Endothelial cell of umbilical vein (primary cell): ENCODE measurements around the gene DPYSL4. TPM values are rescaled to one million over a fixed set of nuclear protein-coding genes. Genes with fewer than 3 reads are reported as not detected.

Source experiments
- BruUV-seq: library from RNA; stranded (reverse); fragments of 400-500 nt; replicated peaks from 2 replicates; lab custom pipeline; 2021; lab: Mats Ljungman, UMichigan
- CTCF ChIA-PET: fragments of 300-600, 350-600 bp; sonication (Branson Sonifier 250); formaldehyde crosslinking; loops from one replicate; lab custom pipeline; 2021; ENCODE audit warnings: antibody characterized with exemption, inconsistent platforms; lab: Charles Lee
- POLR2A ChIA-PET: fragments of 300-600, 350-600 bp; sonication (Branson Sonifier 250); formaldehyde crosslinking; loops from one replicate; lab custom pipeline; 2021; ENCODE audit warnings: antibody characterized with exemption, inconsistent platforms; lab: Charles Lee
- DNase-seq: peaks from one replicate; pipeline ENCODE4 v3.0.0-alpha.2; 2011; ENCODE audit warnings: low read depth, low spot score
- FAIRE-seq: peaks from 2 replicates; lab custom pipeline; 2011; peaks lifted over from hg19 to GRCh38; lab: Jason Lieb, UNC
- H2AFZ ChIP-seq: 2 replicates; pipeline ENCODE4 v1.6.0; 2012; ENCODE audit warnings: low read depth, low read length, control low read depth, inconsistent platforms
- H3K27ac ChIP-seq: 2 replicates; pipeline ENCODE4 v1.5.1; 2011; ENCODE audit warnings: low read depth, mild to moderate bottlenecking, control low read depth, low read length, moderate library complexity; ENCODE audit not compliant: insufficient read depth
- H3K27me3 ChIP-seq, 2 experiments: 2 replicates each; pipeline versions ENCODE4 v1.6.0 to v1.6.1; 2011; ENCODE audit warnings: low read length in 2 of 2, mixed read lengths in 1 of 2; ENCODE audit not compliant: control insufficient read depth in 2 of 2, insufficient read depth in 2 of 2
- H3K36me3 ChIP-seq, 2 experiments: 2 replicates in 1 of 2; 3 replicates in 1 of 2; pipeline ENCODE4 v1.5.1; 2011; ENCODE audit warnings: low read length in 2 of 2, mild to moderate bottlenecking in 1 of 2, moderate library complexity in 1 of 2; ENCODE audit not compliant: control insufficient read depth in 2 of 2, insufficient read depth in 2 of 2; ENCODE audit errors: extremely low read depth in 1 of 2
- H3K4me1 ChIP-seq: 3 replicates; pipeline ENCODE4 v1.5.1; 2011; ENCODE audit warnings: mild to moderate bottlenecking, low read length; ENCODE audit not compliant: control insufficient read depth, insufficient read depth; ENCODE audit errors: extremely low read depth
- H3K4me2 ChIP-seq: 2 replicates; pipeline ENCODE4 v1.6.1; 2011; ENCODE audit warnings: low read length, control low read depth, mixed read lengths; ENCODE audit not compliant: insufficient read depth
- H3K4me3 ChIP-seq, 3 experiments: fragments of 200-600 bp in 1 of 3; sonication (generic), shearing (Covaris generic) in 1 of 3; replicated peaks in 1 of 3; 2 replicates each; pipeline ENCODE4 v1.5.1; 2011 to 2016; ENCODE audit warnings: control low read depth in 3 of 3, low read length in 3 of 3, mild to moderate bottlenecking in 2 of 3, inconsistent platforms in 1 of 3, low read depth in 1 of 3, moderate library complexity in 1 of 3; ENCODE audit not compliant: insufficient read depth in 1 of 3
- H3K79me2 ChIP-seq: 2 replicates; pipeline ENCODE4 v1.6.0; 2012; ENCODE audit warnings: low read length, inconsistent platforms; ENCODE audit not compliant: control insufficient read depth, insufficient read depth
- H3K9ac ChIP-seq: replicated peaks from 2 replicates; pipeline ENCODE3; 2011; ENCODE audit warnings: low read length, control low read depth; ENCODE audit not compliant: insufficient read depth; ENCODE audit errors: extremely low read depth
- H3K9me1 ChIP-seq: replicated peaks from 3 replicates; pipeline ENCODE4 v1.6.0; 2011; ENCODE audit warnings: mild to moderate bottlenecking, low read length; ENCODE audit not compliant: control insufficient read depth, insufficient read depth; ENCODE audit errors: extremely low read depth
- H3K9me3 ChIP-seq: replicated peaks from 2 replicates; pipeline ENCODE4 v1.5.1; 2012; ENCODE audit warnings: low read length, inconsistent platforms; ENCODE audit not compliant: control insufficient read depth, insufficient read depth
- H4K20me1 ChIP-seq: replicated peaks from 2 replicates; pipeline ENCODE3; 2011; ENCODE audit warnings: mild to moderate bottlenecking, low read length; ENCODE audit not compliant: control insufficient read depth, insufficient read depth; ENCODE audit errors: extremely low read depth
- CTCF ChIP-seq, 2 donors: IDR thresholded peaks; 1 replicate in 1 of 2; 2 replicates in 1 of 2; pipeline ENCODE4 v1.5.1; 2011; ENCODE audit warnings: low read length in 2 of 2, mild to moderate bottlenecking in 2 of 2, moderate library complexity in 2 of 2, control low read depth in 1 of 2, inconsistent platforms in 1 of 2, low read depth in 1 of 2; ENCODE audit not compliant: insufficient read depth in 1 of 2; ENCODE audit errors: extremely low read depth in 1 of 2
- FOS ChIP-seq: IDR thresholded peaks from 2 replicates; pipeline ENCODE4 v1.6.1; 2011; ENCODE audit warnings: mild to moderate bottlenecking, low read length, moderate library complexity, borderline replicate concordance; ENCODE audit not compliant: insufficient read depth
- GATA2 ChIP-seq: IDR thresholded peaks from 2 replicates; pipeline ENCODE4 v1.7.0; 2011; ENCODE audit warnings: low read depth, mild to moderate bottlenecking, moderate library complexity, mixed read lengths, low read length; ENCODE audit not compliant: insufficient read length, insufficient read depth
- JUN ChIP-seq: IDR thresholded peaks from 2 replicates; pipeline ENCODE4 v1.6.1; 2011; ENCODE audit warnings: borderline replicate concordance, low read depth; ENCODE audit not compliant: insufficient read length, insufficient read depth
- MAX ChIP-seq: IDR thresholded peaks from 2 replicates; pipeline ENCODE4 v1.6.1; 2011; ENCODE audit not compliant: insufficient read depth, insufficient read length
- POLR2AphosphoS5 ChIP-seq: IDR thresholded peaks from 2 replicates; pipeline ENCODE4 v1.6.1; 2012; ENCODE audit warnings: low read depth, mild to moderate bottlenecking, control low read depth, low read length, moderate library complexity; ENCODE audit not compliant: insufficient read depth
- dilution Hi-C: fragments of 300-500 bp; cut with MboI; formaldehyde crosslinking; loops from one replicate; pipeline ENCODE4 v1.15.0; 2019; ENCODE audit warnings: low sequenced_read_pairs; ENCODE audit not compliant: extremely low pct_ligation_motif_present
- intact Hi-C: fragments of 100-400 bp; cut with micrococcal nuclease; formaldehyde crosslinking; loops from one replicate; pipeline ENCODE4 v1.10.0; 2022
- polyA plus RNA-seq, 4 experiments: library from polyadenylated mRNA; depleted of rRNA in 3 of 4; stranded (reverse) in 3 of 4; unstranded in 1 of 4; fragments of >200 nt; gene quantifications; 2 replicates each; pipeline versions ENCODE4 v1.2.1 to v1.2.3, GENCODE V29; 2011 to 2012; ENCODE audit warnings: missing spikeins in 1 of 4
- total RNA-seq: library from RNA; stranded (reverse); gene quantifications from 2 replicates; pipeline ENCODE4 v1.2.3, GENCODE V29; 2021

DPYSL4 gene
- total and polyA plus RNA-seq, 2 donors (not counting 3 experiments of a cell fraction or from before 2014, with no cell fraction given) = 27.1 to 60.0 TPM

GRCh38 chr10:132206806-132207535 is 20.2 kb downstream of the DPYSL4 start:
- no peak overlapping the region for H3K4me2 ChIP-seq
- ChIA-PET CTCF (no interaction called here), POLR2A (no interaction called here)
- H4K20me1 ChIP-seq = no peaks in the 10 kb centered on the region
- no peaks in the 10 kb centered on the region for H3K9me1 ChIP-seq
- intact Hi-C loops = no loop called here
- H3K79me2 ChIP-seq = no peaks in the 10 kb centered on the region
- no peaks in the 10 kb centered on the region for H3K9me3 ChIP-seq
- FAIRE-seq (no peak), DNase-seq (no peak)
- no peaks in the 10 kb centered on the region for H3K4me1 ChIP-seq
- TF ChIP-seq MAX (no peak), GATA2 (no peak), JUN (no peak), CTCF (IDR thresholded peaks at IDR 0.05; ENCODE audit: extremely low read depth in 1 of 2, insufficient read depth in 1 of 2, low read depth in 1 of 2, low read length in 2 of 2) (no peak), POLR2AphosphoS5 (no peak), FOS (no peak)
- no peak overlapping the region for H3K9ac ChIP-seq
- no peaks in the 10 kb centered on the region for H3K36me3 ChIP-seq
- H3K27me3 ChIP-seq = no peaks in the 10 kb centered on the region
- no TSS peak for BruUV-seq
- H2AFZ ChIP-seq = no peak overlapping the region
- no peak overlapping the region for H3K4me3 ChIP-seq
- no peak overlapping the region for H3K27ac ChIP-seq
- dilution Hi-C loops = no loop called here
